ENCODE measurements around the gene IFT27. TPM values are rescaled to one million over a fixed set of nuclear protein-coding genes. Genes with fewer than 3 reads are reported as not detected.
"Not testable (repeated sequence)": the region's sequence is repeated elsewhere in the genome, so short reads cannot be mapped to it uniquely, and the experiment has no call there.

IFT27 gene
- polyA plus RNA-seq, 3 donors: 50.4 to 68.0 (median 66.3) TPM

GRCh38 chr22:36746375-36746970 is 29.4 kb downstream of the IFT27 start:
- DNase-seq: no peak

GRCh38 chr22:36745301-36745995 is 30.5 kb downstream of the IFT27 start:
- DNase-seq: no peak

GRCh38 chr22:36744791-36745190 is 31.1 kb downstream of the IFT27 start:
- DNase-seq: no peak

- DNase-seq: no peak
These were observed 31.5 kb downstream of the IFT27 start for GRCh38 chr22:36744413-36744765.

GRCh38 chr22:36743591-36744412 is 32.1 kb downstream of the IFT27 start:
- DNase-seq: no peak

GRCh38 chr22:36743011-36743410 is 32.9 kb downstream of the IFT27 start:
- no peak for DNase-seq

GRCh38 chr22:36741968-36742367 is 34.0 kb downstream of the IFT27 start:
- DNase-seq: no peak

- no peak for DNase-seq
These were observed 34.6 kb downstream of the IFT27 start for GRCh38 chr22:36741204-36741793.

GRCh38 chr22:36740716-36741115 is 35.2 kb downstream of the IFT27 start:
- DNase-seq: no peak

GRCh38 chr22:36739185-36739584 is 36.7 kb downstream of the IFT27 start:
- DNase-seq: no peak

GRCh38 chr22:36738416-36739020 is 37.4 kb downstream of the IFT27 start:
- no peak for DNase-seq

GRCh38 chr22:36737776-36738175 is 38.1 kb downstream of the IFT27 start:
- DNase-seq: no peak

GRCh38 chr22:36736701-36737320 is 39.1 kb downstream of the IFT27 start:
- DNase-seq: no peak

- no peak for DNase-seq
These were observed 41.5 kb downstream of the IFT27 start for GRCh38 chr22:36734171-36735058.

- DNase-seq: no peak
These were observed 42.6 kb downstream of the IFT27 start for GRCh38 chr22:36733271-36733670.

- no peak for DNase-seq
These were observed 43.3 kb downstream of the IFT27 start for GRCh38 chr22:36732609-36733008.

- no peak for DNase-seq
These were observed 44.0 kb downstream of the IFT27 start for GRCh38 chr22:36731916-36732315.

- not testable (repeated sequence) for DNase-seq
These were observed 44.6 kb downstream of the IFT27 start for GRCh38 chr22:36731321-36731720.

GRCh38 chr22:36730176-36730858 is 45.6 kb downstream of the IFT27 start:
- DNase-seq: no peak

GRCh38 chr22:36729321-36729720 is 46.6 kb downstream of the IFT27 start:
- no peak for DNase-seq

Measured in renal pelvis (tissue), 4 donors.